Mononuclear cell (primary cell): ENCODE results near the gene NFKB1. TPM values are rescaled to one million over a fixed set of nuclear protein-coding genes. Genes with fewer than 3 reads are reported as not detected.
"Not testable (repeated sequence)": the region's sequence is repeated elsewhere in the genome, so short reads cannot be mapped to it uniquely, and the experiment has no call there.

Experiments used
- H3K27me3 ChIP-seq: 2 replicates; pipeline ENCODE4 v1.6.0; 2011; ENCODE audit warnings: low read length, control low read depth; ENCODE audit not compliant: insufficient read depth
- H3K4me1 ChIP-seq: 2 replicates; pipeline ENCODE4 v1.5.1; 2011; ENCODE audit warnings: mild to moderate bottlenecking, low read length, control low read depth; ENCODE audit not compliant: insufficient read depth
- H3K4me3 ChIP-seq: 2 replicates; pipeline ENCODE4 v1.5.1; 2011; ENCODE audit warnings: mild to moderate bottlenecking, low read length, moderate library complexity
- H3K9me3 ChIP-seq: 2 replicates; pipeline ENCODE4 v1.5.1; 2011; ENCODE audit warnings: low read depth, mild to moderate bottlenecking, control low read depth, low read length
- total RNA-seq: library from RNA; depleted of rRNA; stranded (reverse); fragments of >200 nt; gene quantifications from one replicate; pipeline ENCODE4 v1.2.3, GENCODE V29; 2012

NFKB1 gene
- total RNA-seq, 1 donor, result 225 TPM

GRCh38 chr4:102599886-102600285 is 98.7 kb downstream of the NFKB1 start:
- Histone ChIP-seq H3K4me1 (peaks cover 9% of the 10 kb centered on the region), H3K4me3 (no peak overlapping the region), H3K9me3 (no peaks in the 10 kb centered on the region), H3K27me3 (no peaks in the 10 kb centered on the region)

GRCh38 chr4:102600689-102601088 is 99.5 kb downstream of the NFKB1 start:
- no peaks in the 10 kb centered on the region for H3K9me3 ChIP-seq

GRCh38 chr4:102601586-102602227 is 100.5 kb downstream of the NFKB1 start:
- Histone ChIP-seq H3K27me3 (no peaks in the 10 kb centered on the region), H3K9me3 (no peaks in the 10 kb centered on the region), H3K4me1 (peaks cover 9% of the 10 kb centered on the region), H3K4me3 (no peak overlapping the region)

More at GRCh38 chr4:102600689-102601088, 99.5 kb downstream of the NFKB1 start:
- peaks cover 9% of the 10 kb centered on the region for H3K4me1 ChIP-seq
- H3K4me3 ChIP-seq, result no peak overlapping the region
- H3K27me3 ChIP-seq, result no peaks in the 10 kb centered on the region

GRCh38 chr4:102604222-102604940 is 103.2 kb downstream of the NFKB1 start:
- H3K9me3 ChIP-seq, result no peaks in the 10 kb centered on the region
- peaks cover 2% of the 10 kb centered on the region for H3K4me1 ChIP-seq
- no peaks in the 10 kb centered on the region for H3K27me3 ChIP-seq
- H3K4me3 ChIP-seq, result no peak overlapping the region

GRCh38 chr4:102606261-102606660 is 105.1 kb downstream of the NFKB1 start:
- H3K4me1 ChIP-seq, result peaks cover 3% of the 10 kb centered on the region
- no peaks in the 10 kb centered on the region for H3K9me3 ChIP-seq
- no peak overlapping the region for H3K4me3 ChIP-seq
- no peaks in the 10 kb centered on the region for H3K27me3 ChIP-seq

GRCh38 chr4:102606846-102607450 is 105.8 kb downstream of the NFKB1 start:
- Histone ChIP-seq H3K4me3 (no peak overlapping the region), H3K27me3 (no peaks in the 10 kb centered on the region), H3K4me1 (peaks cover 10% of the 10 kb centered on the region), H3K9me3 (no peaks in the 10 kb centered on the region)

GRCh38 chr4:102608190-102608589 is 107.0 kb downstream of the NFKB1 start:
- H3K27me3 ChIP-seq, result no peaks in the 10 kb centered on the region
- no peaks in the 10 kb centered on the region for H3K9me3 ChIP-seq
- H3K4me3 ChIP-seq, result no peak overlapping the region
- H3K4me1 ChIP-seq, result peaks cover 22% of the 10 kb centered on the region

- no peak overlapping the region for H3K4me3 ChIP-seq
- peaks cover 38% of the 10 kb centered on the region for H3K4me1 ChIP-seq
- no peaks in the 10 kb centered on the region for H3K9me3 ChIP-seq
- H3K27me3 ChIP-seq, result no peaks in the 10 kb centered on the region
Measured at GRCh38 chr4:102610007-102610406, 108.8 kb downstream of the NFKB1 start.

GRCh38 chr4:102610476-102610875 is 109.3 kb downstream of the NFKB1 start:
- Histone ChIP-seq H3K27me3 (no peaks in the 10 kb centered on the region), H3K4me1 (peaks cover 42% of the 10 kb centered on the region), H3K4me3 (no peak overlapping the region), H3K9me3 (no peaks in the 10 kb centered on the region)

- Histone ChIP-seq H3K4me1 (peaks cover 42% of the 10 kb centered on the region), H3K4me3 (no peak overlapping the region), H3K27me3 (no peaks in the 10 kb centered on the region), H3K9me3 (no peaks in the 10 kb centered on the region)
Measured at GRCh38 chr4:102612210-102612609, 111.1 kb downstream of the NFKB1 start.

- peaks cover 42% of the 10 kb centered on the region for H3K4me1 ChIP-seq
- no peaks in the 10 kb centered on the region for H3K9me3 ChIP-seq
- no peak overlapping the region for H3K4me3 ChIP-seq
- H3K27me3 ChIP-seq, result no peaks in the 10 kb centered on the region
Measured at GRCh38 chr4:102612824-102613366, 111.7 kb downstream of the NFKB1 start.

- peak overlapping the region; percentile 29 for H3K4me3 ChIP-seq
- H3K9me3 ChIP-seq, result no peaks in the 10 kb centered on the region
- peaks cover 42% of the 10 kb centered on the region for H3K4me1 ChIP-seq
- no peaks in the 10 kb centered on the region for H3K27me3 ChIP-seq
Measured at GRCh38 chr4:102614801-102615200, 113.6 kb downstream of the NFKB1 start.

GRCh38 chr4:102616636-102617035 is 115.5 kb downstream of the NFKB1 start:
- no peaks in the 10 kb centered on the region for H3K9me3 ChIP-seq
- H3K4me1 ChIP-seq, result peaks cover 35% of the 10 kb centered on the region
- H3K27me3 ChIP-seq, result no peaks in the 10 kb centered on the region
- H3K4me3 ChIP-seq, result no peak overlapping the region

GRCh38 chr4:102619021-102619420 is 117.9 kb downstream of the NFKB1 start:
- H3K9me3 ChIP-seq, H3K27me3 ChIP-seq, H3K4me3 ChIP-seq: not testable (repeated sequence)
- peaks cover 13% of the 10 kb centered on the region for H3K4me1 ChIP-seq
